Measurements from ENCODE around the gene PWWP2A. TPM values are rescaled to one million over a fixed set of nuclear protein-coding genes. Genes with fewer than 3 reads are reported as not detected.
"Not testable (repeated sequence)": the region's sequence is repeated elsewhere in the genome, so short reads cannot be mapped to it uniquely, and the experiment has no call there.

Gene PWWP2A
- total RNA-seq, 2 experiments from 2014 or later = 14.8 to 15.8 TPM

GRCh38 chr5:160155017-160155750 lies 35.9 kb upstream of the PWWP2A start:
- intact Hi-C loops (cut with micrococcal nuclease) = no loop called here
- no peaks in the 10 kb centered on the region for H3K27me3 Mint-ChIP-seq (ENCODE audit: low read depth)
- no peak overlapping the region for H3K4me3 Mint-ChIP-seq
- no peaks in the 10 kb centered on the region for H3K36me3 Mint-ChIP-seq (ENCODE audit: low read depth)
- no peaks in the 10 kb centered on the region for H3K9me3 Mint-ChIP-seq
- no peak for DNase-seq
- no peak overlapping the region for H3K27ac Mint-ChIP-seq
- peaks cover 10% of the 10 kb centered on the region for H3K4me1 Mint-ChIP-seq (ENCODE audit: low read depth)
- CTCF ChIA-PET = no interaction called here

- H3K9me3 Mint-ChIP-seq = no peaks in the 10 kb centered on the region
- no peaks in the 10 kb centered on the region for H3K36me3 Mint-ChIP-seq (ENCODE audit: low read depth)
- no peaks in the 10 kb centered on the region for H3K27me3 Mint-ChIP-seq (ENCODE audit: low read depth)
- intact Hi-C loops (cut with micrococcal nuclease) = no loop called here
- no peak overlapping the region for H3K4me3 Mint-ChIP-seq
- CTCF ChIA-PET = no interaction called here
- peaks cover 11% of the 10 kb centered on the region for H3K4me1 Mint-ChIP-seq (ENCODE audit: low read depth)
- no peak for DNase-seq
- H3K27ac Mint-ChIP-seq = no peak overlapping the region
These were observed 33.7 kb upstream of the PWWP2A start for GRCh38 chr5:160152901-160153300.

GRCh38 chr5:160152287-160152686 lies 33.0 kb upstream of the PWWP2A start:
- intact Hi-C loops (cut with micrococcal nuclease) = no loop called here
- peaks cover 11% of the 10 kb centered on the region for H3K4me1 Mint-ChIP-seq (ENCODE audit: low read depth)
- H3K36me3 Mint-ChIP-seq (ENCODE audit: low read depth) = no peaks in the 10 kb centered on the region
- H3K27me3 Mint-ChIP-seq (ENCODE audit: low read depth) = no peaks in the 10 kb centered on the region
- CTCF ChIA-PET = interaction anchor here (0.6 kb wide), 1 partner anchor 743 kb away, joined by 3 read pairs; no protein-coding TSS in a partner anchor
- H3K4me3 Mint-ChIP-seq = no peak overlapping the region
- no peaks in the 10 kb centered on the region for H3K9me3 Mint-ChIP-seq
- H3K27ac Mint-ChIP-seq = no peak overlapping the region
- DNase-seq = no peak

GRCh38 chr5:160151017-160151416 lies 31.8 kb upstream of the PWWP2A start:
- Mint-ChIP-seq H3K27ac (no peak overlapping the region), H3K9me3 (no peaks in the 10 kb centered on the region), H3K27me3 (ENCODE audit: low read depth) (peaks cover 3% of the 10 kb centered on the region), H3K4me3 (no peak overlapping the region), H3K36me3 (ENCODE audit: low read depth) (no peaks in the 10 kb centered on the region), H3K4me1 (ENCODE audit: low read depth) (peaks cover 11% of the 10 kb centered on the region)
- CTCF ChIA-PET = no interaction called here
- intact Hi-C loops (cut with micrococcal nuclease) = no loop called here
- DNase-seq = no peak

GRCh38 chr5:160150381-160150780 lies 31.1 kb upstream of the PWWP2A start:
- CTCF ChIA-PET = no interaction called here

GRCh38 chr5:160144436-160144835 lies 25.2 kb upstream of the PWWP2A start:
- H3K36me3 Mint-ChIP-seq (ENCODE audit: low read depth); intact Hi-C loops (cut with micrococcal nuclease); H3K27ac Mint-ChIP-seq; H3K27me3 Mint-ChIP-seq (ENCODE audit: low read depth); DNase-seq; H3K4me3 Mint-ChIP-seq; H3K4me1 Mint-ChIP-seq (ENCODE audit: low read depth); CTCF ChIA-PET; H3K9me3 Mint-ChIP-seq: not testable (repeated sequence)

More at GRCh38 chr5:160150381-160150780, 31.1 kb upstream of the PWWP2A start:
- DNase-seq = no peak
- Mint-ChIP-seq H3K36me3 (ENCODE audit: low read depth) (no peaks in the 10 kb centered on the region), H3K27ac (no peak overlapping the region), H3K4me1 (ENCODE audit: low read depth) (peaks cover 11% of the 10 kb centered on the region), H3K9me3 (no peaks in the 10 kb centered on the region), H3K27me3 (ENCODE audit: low read depth) (peaks cover 3% of the 10 kb centered on the region), H3K4me3 (no peak overlapping the region)
- intact Hi-C loops (cut with micrococcal nuclease) = no loop called here

GRCh38 chr5:160134332-160134731 lies 15.1 kb upstream of the PWWP2A start:
- H3K36me3 Mint-ChIP-seq (ENCODE audit: low read depth) = no peaks in the 10 kb centered on the region
- DNase-seq = no peak
- H3K9me3 Mint-ChIP-seq = no peaks in the 10 kb centered on the region
- intact Hi-C loops (cut with micrococcal nuclease) = no loop called here
- H3K27me3 Mint-ChIP-seq (ENCODE audit: low read depth) = no peaks in the 10 kb centered on the region
- H3K4me3 Mint-ChIP-seq = no peak overlapping the region
- no peak overlapping the region for H3K27ac Mint-ChIP-seq
- CTCF ChIA-PET = no interaction called here
- H3K4me1 Mint-ChIP-seq (ENCODE audit: low read depth) = no peaks in the 10 kb centered on the region

- Mint-ChIP-seq H3K4me3 (no peak overlapping the region), H3K4me1 (ENCODE audit: low read depth) (no peaks in the 10 kb centered on the region), H3K27me3 (ENCODE audit: low read depth) (no peaks in the 10 kb centered on the region), H3K9me3 (no peaks in the 10 kb centered on the region), H3K27ac (no peak overlapping the region), H3K36me3 (ENCODE audit: low read depth) (no peaks in the 10 kb centered on the region)
- intact Hi-C loops (cut with micrococcal nuclease) = no loop called here
- no peak for DNase-seq
- CTCF ChIA-PET = no interaction called here
These were observed 14.7 kb upstream of the PWWP2A start for GRCh38 chr5:160133918-160134304.

GRCh38 chr5:160133071-160133917 lies 14.0 kb upstream of the PWWP2A start:
- no peaks in the 10 kb centered on the region for H3K27me3 Mint-ChIP-seq (ENCODE audit: low read depth)
- DNase-seq = no peak
- CTCF ChIA-PET = no interaction called here
- H3K27ac Mint-ChIP-seq = no peak overlapping the region
- H3K36me3 Mint-ChIP-seq (ENCODE audit: low read depth) = no peaks in the 10 kb centered on the region
- H3K4me3 Mint-ChIP-seq = no peak overlapping the region
- intact Hi-C loops (cut with micrococcal nuclease) = no loop called here
- no peaks in the 10 kb centered on the region for H3K4me1 Mint-ChIP-seq (ENCODE audit: low read depth)
- H3K9me3 Mint-ChIP-seq = no peaks in the 10 kb centered on the region

GRCh38 chr5:160129841-160130240 lies 10.6 kb upstream of the PWWP2A start:
- no peak overlapping the region for H3K27ac Mint-ChIP-seq
- H3K4me3 Mint-ChIP-seq = no peak overlapping the region
- CTCF ChIA-PET = interaction anchor here (1.0 kb wide), 1 partner anchor 49 kb away, joined by 3 read pairs; no protein-coding TSS in a partner anchor

GRCh38 chr5:160128632-160129031 lies 9.4 kb upstream of the PWWP2A start:
- Mint-ChIP-seq H3K9me3 (no peaks in the 10 kb centered on the region), H3K27me3 (ENCODE audit: low read depth) (peaks cover 2% of the 10 kb centered on the region), H3K27ac (no peak overlapping the region), H3K36me3 (ENCODE audit: low read depth) (no peaks in the 10 kb centered on the region), H3K4me3 (no peak overlapping the region), H3K4me1 (ENCODE audit: low read depth) (no peaks in the 10 kb centered on the region)
- no peak for DNase-seq
- intact Hi-C loops (cut with micrococcal nuclease) = no loop called here
- CTCF ChIA-PET = interaction anchor here (0.8 to 1.9 kb wide), 2 partner anchors 70 to 298 kb away, joined by 3 to 4 read pairs; no protein-coding TSS in a partner anchor

More at GRCh38 chr5:160129841-160130240, 10.6 kb upstream of the PWWP2A start:
- Mint-ChIP-seq H3K4me1 (ENCODE audit: low read depth) (no peaks in the 10 kb centered on the region), H3K9me3 (no peaks in the 10 kb centered on the region), H3K36me3 (ENCODE audit: low read depth) (no peaks in the 10 kb centered on the region), H3K27me3 (ENCODE audit: low read depth) (peaks cover 2% of the 10 kb centered on the region)
- no peak for DNase-seq
- intact Hi-C loops (cut with micrococcal nuclease) = no loop called here

- peaks cover 16% of the 10 kb centered on the region for H3K36me3 Mint-ChIP-seq (ENCODE audit: low read depth)
- DNase-seq = no peak
- CTCF ChIA-PET = no interaction called here
- H3K27ac Mint-ChIP-seq = no peak overlapping the region
- peaks cover 13% of the 10 kb centered on the region for H3K4me1 Mint-ChIP-seq (ENCODE audit: low read depth)
- intact Hi-C loops (cut with micrococcal nuclease) = loop anchor here (1.0 to 2.0 kb wide), 8 partner anchors 99 to 911 kb away; partner anchors contain the start of genes PTTG1, RNF145 and TTC1
- H3K9me3 Mint-ChIP-seq = no peaks in the 10 kb centered on the region
- peak overlapping the region; percentile 97 for H3K4me3 Mint-ChIP-seq
- no peaks in the 10 kb centered on the region for H3K27me3 Mint-ChIP-seq (ENCODE audit: low read depth)
These were observed 636 bp upstream of the PWWP2A start for GRCh38 chr5:160119905-160120266.

Measured in activated naive CD4-positive, alpha-beta T cell treated with anti-CD3 and anti-CD28 coated beads for 36 hours (primary cell).